C4-2B (cell line): Measurements from ENCODE around the gene PLEKHG1.

ENCODE experiments used
- ZFX ChIP-seq: fragments of 450-650 bp; IDR thresholded peaks from 2 replicates; pipeline ENCODE4 v1.6.1; 2017
- TF ChIP-seq, protein P1 (sequence below): fragments of 450-650 bp; conservative IDR thresholded peaks from 2 replicates; pipeline ENCODE4 v1.5.1; 2017; ENCODE audit warnings: mild to moderate bottlenecking

DNA sequence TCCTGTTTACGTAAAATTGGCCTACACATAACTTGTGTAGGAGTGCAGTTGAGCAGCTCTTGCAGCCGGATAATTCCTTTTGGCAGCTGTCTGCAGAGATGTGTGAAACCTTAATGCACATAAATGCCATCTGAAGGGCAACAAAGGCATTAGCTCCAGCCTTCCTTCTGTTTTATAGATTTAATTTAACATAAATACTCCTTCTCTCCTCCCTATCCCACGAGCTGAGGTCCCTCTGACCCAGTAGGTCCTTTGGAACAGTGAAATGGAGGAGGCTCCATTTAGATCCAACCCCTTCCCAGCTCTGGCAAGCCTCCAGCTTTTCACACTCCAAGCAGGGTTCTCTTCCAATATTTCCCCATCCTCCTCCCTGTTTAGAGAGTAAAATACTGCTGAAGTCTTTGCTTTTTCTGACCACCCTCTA, 6.5 kb downstream of the PLEKHG1 start:
- TF ChIP-seq, protein P1, sequence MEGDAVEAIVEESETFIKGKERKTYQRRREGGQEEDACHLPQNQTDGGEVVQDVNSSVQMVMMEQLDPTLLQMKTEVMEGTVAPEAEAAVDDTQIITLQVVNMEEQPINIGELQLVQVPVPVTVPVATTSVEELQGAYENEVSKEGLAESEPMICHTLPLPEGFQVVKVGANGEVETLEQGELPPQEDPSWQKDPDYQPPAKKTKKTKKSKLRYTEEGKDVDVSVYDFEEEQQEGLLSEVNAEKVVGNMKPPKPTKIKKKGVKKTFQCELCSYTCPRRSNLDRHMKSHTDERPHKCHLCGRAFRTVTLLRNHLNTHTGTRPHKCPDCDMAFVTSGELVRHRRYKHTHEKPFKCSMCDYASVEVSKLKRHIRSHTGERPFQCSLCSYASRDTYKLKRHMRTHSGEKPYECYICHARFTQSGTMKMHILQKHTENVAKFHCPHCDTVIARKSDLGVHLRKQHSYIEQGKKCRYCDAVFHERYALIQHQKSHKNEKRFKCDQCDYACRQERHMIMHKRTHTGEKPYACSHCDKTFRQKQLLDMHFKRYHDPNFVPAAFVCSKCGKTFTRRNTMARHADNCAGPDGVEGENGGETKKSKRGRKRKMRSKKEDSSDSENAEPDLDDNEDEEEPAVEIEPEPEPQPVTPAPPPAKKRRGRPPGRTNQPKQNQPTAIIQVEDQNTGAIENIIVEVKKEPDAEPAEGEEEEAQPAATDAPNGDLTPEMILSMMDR, result no peak
- no peak for TF ChIP-seq ZFX
